Activated CD8-positive, alpha-beta memory T cell treated with anti-CD3 and anti-CD28 coated beads for 4 hours (primary cell): ENCODE data around the gene RPA3.

Source experiments
- DNase-seq, 2 donors: peaks; one replicate each; pipeline ENCODE4 v3.0.0-alpha.2; 2020; ENCODE audit warnings: low read depth in 2 of 2

The RPA3 gene

GRCh38 chr7:7607010-7607409, 111.4 kb downstream of the RPA3 start:
- no peak for DNase-seq

- no peak for DNase-seq
Measured at GRCh38 chr7:7596176-7596575, 122.2 kb downstream of the RPA3 start.

- DNase-seq = no peak
Measured at GRCh38 chr7:7595451-7595850, 123.0 kb downstream of the RPA3 start.
